GM23338 (cell line): Measurements from ENCODE around the gene TGFBR3. TPM values are rescaled to one million over a fixed set of nuclear protein-coding genes. Genes with fewer than 3 reads are reported as not detected.

Experiments used
- ATAC-seq: fragments of 200-7000 bp; cut with Tn5 transposase; 3 replicates; pipeline ENCODE4 v1.9.1; 2020
- DNase-seq: peaks from one replicate; pipeline ENCODE4 v3.0.0-alpha.2; 2015; ENCODE audit warnings: low spot score
- H2AFZ ChIP-seq: fragments of 200-600 bp; sonication (generic); 2 replicates; pipeline ENCODE4 v1.8.0; 2016; ENCODE audit warnings: antibody characterized with exemption, mild to moderate bottlenecking, moderate library complexity
- H3F3A ChIP-seq: fragments of 200-600 bp; sonication (generic); replicated peaks from 2 replicates; pipeline ENCODE4 v1.8.0; 2017; ENCODE audit warnings: antibody characterized with exemption, mixed run types, low read depth
- H3K27ac ChIP-seq: fragments of 200-600 bp; sonication (generic); 2 replicates; pipeline ENCODE4 v1.6.1; 2016; ENCODE audit warnings: low read depth
- H3K27me3 ChIP-seq: fragments of 200-600 bp; sonication (generic); 2 replicates; pipeline ENCODE4 v1.8.0; 2016; ENCODE audit warnings: mild to moderate bottlenecking, mixed run types, moderate library complexity; ENCODE audit not compliant: insufficient read depth
- H3K36me3 ChIP-seq: fragments of 200-600 bp; sonication (generic); 2 replicates; pipeline ENCODE4 v1.8.0; 2016; ENCODE audit warnings: mild to moderate bottlenecking; ENCODE audit not compliant: insufficient read depth
- H3K4me1 ChIP-seq: fragments of 200-600 bp; sonication (generic); 2 replicates; pipeline ENCODE4 v1.8.0; 2016; ENCODE audit warnings: mild to moderate bottlenecking, moderate library complexity; ENCODE audit not compliant: insufficient read depth
- H3K4me2 ChIP-seq: fragments of 200-600 bp; sonication (generic); 2 replicates; pipeline ENCODE4 v1.7.1; 2017; ENCODE audit warnings: mixed run types
- H3K4me3 ChIP-seq: fragments of 200-600 bp; sonication (generic); 2 replicates; pipeline ENCODE4 v1.6.1; 2016; ENCODE audit warnings: mixed run types
- H3K79me2 ChIP-seq: fragments of 200-600 bp; sonication (generic); replicated peaks from 2 replicates; pipeline ENCODE4 v1.8.0; 2017; ENCODE audit warnings: mild to moderate bottlenecking; ENCODE audit not compliant: insufficient read depth
- H3K9me2 ChIP-seq: fragments of 200-600 bp; sonication (generic); 2 replicates; pipeline ENCODE4 v1.8.0; 2017; ENCODE audit not compliant: insufficient read depth
- H4K20me1 ChIP-seq: fragments of 200-600 bp; sonication (generic); replicated peaks from 2 replicates; pipeline ENCODE4 v1.8.0; 2017; ENCODE audit warnings: mild to moderate bottlenecking; ENCODE audit not compliant: insufficient read depth
- H3K27ac Mint-ChIP-seq: 2 replicates; pipeline ENCODE4 v1.8.0; 2020; ENCODE audit warnings: inconsistent platforms, mild to moderate bottlenecking, moderate library complexity, mixed read lengths
- H3K27me3 Mint-ChIP-seq: 3 replicates; pipeline ENCODE4 v1.8.0; 2022; ENCODE audit warnings: low read depth, mild to moderate bottlenecking, moderate library complexity, mixed read lengths, inconsistent platforms; ENCODE audit not compliant: insufficient read depth, poor library complexity
- H3K36me3 Mint-ChIP-seq: 3 replicates; pipeline ENCODE4 v1.8.0; 2021; ENCODE audit warnings: low read depth, mild to moderate bottlenecking, inconsistent platforms, moderate library complexity, mixed read lengths
- H3K4me1 Mint-ChIP-seq: 3 replicates; pipeline ENCODE4 v1.8.0; 2020; ENCODE audit warnings: mild to moderate bottlenecking, inconsistent platforms, mixed read lengths
- H3K4me3 Mint-ChIP-seq: 3 replicates; pipeline ENCODE4 v1.8.0; 2021; ENCODE audit warnings: moderate library complexity, mild to moderate bottlenecking, inconsistent platforms, mixed read lengths
- H3K9me3 Mint-ChIP-seq: 3 replicates; pipeline ENCODE4 v1.8.0; 2020; ENCODE audit warnings: moderate library complexity, mild to moderate bottlenecking, inconsistent platforms, mixed read lengths
- CREB1 ChIP-seq: fragments of 250-450 bp; sonication (Bioruptor Pico); IDR thresholded peaks from 2 replicates; pipeline ENCODE4 v1.5.0; 2020; ENCODE audit warnings: low read depth, mild to moderate bottlenecking, moderate library complexity
- EZH2 ChIP-seq: fragments of 200-600 bp; sonication (generic); IDR thresholded peaks from one replicate; pipeline ENCODE4 v1.8.0; 2017; ENCODE audit warnings: antibody characterized with exemption, mild to moderate bottlenecking, low read depth; ENCODE audit not compliant: unreplicated experiment
- EZH2phosphoT487 ChIP-seq: fragments of 200-600 bp; sonication (generic); IDR thresholded peaks from one replicate; pipeline ENCODE4 v1.8.1; 2018; ENCODE audit warnings: antibody characterized with exemption; ENCODE audit not compliant: unreplicated experiment
- JUNB ChIP-seq: IDR thresholded peaks from one replicate; pipeline ENCODE4 v1.6.1; 2016; ENCODE audit warnings: antibody characterized with exemption; ENCODE audit not compliant: unreplicated experiment
- NANOG ChIP-seq: IDR thresholded peaks from 2 replicates; pipeline ENCODE4 v1.6.1; 2016; ENCODE audit warnings: antibody characterized with exemption, borderline replicate concordance
- POLR2AphosphoS5 ChIP-seq: IDR thresholded peaks from 2 replicates; pipeline ENCODE4 v1.6.1; 2016; ENCODE audit warnings: antibody characterized with exemption, low read depth
- STAT1 ChIP-seq: IDR thresholded peaks from one replicate; pipeline ENCODE4 v1.6.1; 2016; ENCODE audit warnings: antibody characterized with exemption; ENCODE audit not compliant: unreplicated experiment
- ZNF114 ChIP-seq: fragments of 250-450 bp; sonication (Bioruptor Pico); IDR thresholded peaks from 2 replicates; pipeline ENCODE4 v1.5.0; 2020; ENCODE audit warnings: mild to moderate bottlenecking, moderate library complexity
- ZNF331 ChIP-seq: fragments of 250-450 bp; sonication (Bioruptor Pico); IDR thresholded peaks from 2 replicates; pipeline ENCODE4 v1.5.0; 2020; ENCODE audit warnings: low read depth, mild to moderate bottlenecking, moderate library complexity
- polyA plus RNA-seq: library from polyadenylated mRNA; unstranded; fragments of >200 nt; fragmentation: Nextera tagmentation; extraction: Ambion mirVana; gene quantifications from 2 replicates; pipeline ENCODE4 v1.2.1, GENCODE V29; 2016
- total RNA-seq: library from RNA; depleted of rRNA; stranded (reverse); fragments of >200 nt; shearing (Covaris generic); gene quantifications from 2 replicates; pipeline ENCODE4 v1.2.3, GENCODE V29; 2014
- TF ChIP-seq, protein P1 (sequence below): IDR thresholded peaks from 2 replicates; pipeline ENCODE4 v1.6.1; 2016; ENCODE audit warnings: antibody characterized with exemption
- TF ChIP-seq, protein P2 (sequence below), 2 experiments: fragments of 200-600 bp in 1 of 2; sonication (generic) in 1 of 2; conservative IDR thresholded peaks; 2 replicates each; pipeline versions ENCODE4 v1.5.1 to v1.6.1; 2016 to 2017; ENCODE audit warnings: antibody characterized with exemption in 2 of 2, low read depth in 2 of 2, mild to moderate bottlenecking in 2 of 2, moderate library complexity in 1 of 2
- TF ChIP-seq, protein P3 (sequence below): IDR thresholded peaks from one replicate; pipeline ENCODE4 v1.6.1; 2018; ENCODE audit warnings: antibody characterized with exemption; ENCODE audit not compliant: unreplicated experiment

Gene TGFBR3
- total and polyA plus RNA-seq, 2 experiments from 2014 or later, result 1.7 to 2.9 TPM

DNA sequence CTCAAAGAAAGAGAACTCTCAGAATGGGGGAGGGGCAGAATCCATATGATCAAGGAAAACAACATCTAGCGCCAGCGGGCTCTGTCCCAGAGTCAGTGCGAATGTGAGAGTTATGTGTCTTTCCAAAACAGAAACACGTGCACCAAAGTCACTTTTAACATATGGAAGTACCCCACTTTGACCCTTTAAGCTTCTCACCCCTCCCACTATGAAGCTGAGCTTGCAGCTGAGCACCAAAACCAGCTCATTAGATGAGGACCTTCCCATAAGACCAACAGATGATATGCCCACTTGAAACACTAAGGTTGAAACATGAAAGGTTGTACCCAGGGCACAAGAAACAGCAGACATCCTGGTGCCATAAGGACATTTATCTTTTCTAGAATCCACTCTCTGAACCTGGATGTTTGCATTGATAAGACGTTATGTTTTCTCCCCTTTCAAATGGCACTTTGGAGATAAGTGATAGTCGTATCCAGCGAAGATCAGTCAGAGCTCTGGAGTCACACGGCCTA lies 171.0 kb downstream of the TGFBR3 start:
- H4K20me1 ChIP-seq, result no peaks in the 10 kb centered on the region
- H3K27me3 ChIP-seq, result no peaks in the 10 kb centered on the region
- H3K4me2 ChIP-seq, result no peak overlapping the region
- Mint-ChIP-seq H3K27me3 (peaks cover 4% of the 10 kb centered on the region), H3K4me1 (peaks cover 19% of the 10 kb centered on the region; the same call in 2 of the 3 replicates), H3K4me3 (no peak overlapping the region), H3K27ac (no peak overlapping the region), H3K36me3 (no peaks in the 10 kb centered on the region), H3K9me3 (no peaks in the 10 kb centered on the region)
- 0 out of 2 replicates have a peak, but pooled peaks cover 4% of the 10 kb centered on the region for H3K9me2 ChIP-seq
- TF ChIP-seq EZH2phosphoT487 (no peak), ZNF331 (CRISPR knock-in tag) (no peak), ZNF114 (CRISPR knock-in tag) (no peak)
- TF ChIP-seq, protein P1, sequence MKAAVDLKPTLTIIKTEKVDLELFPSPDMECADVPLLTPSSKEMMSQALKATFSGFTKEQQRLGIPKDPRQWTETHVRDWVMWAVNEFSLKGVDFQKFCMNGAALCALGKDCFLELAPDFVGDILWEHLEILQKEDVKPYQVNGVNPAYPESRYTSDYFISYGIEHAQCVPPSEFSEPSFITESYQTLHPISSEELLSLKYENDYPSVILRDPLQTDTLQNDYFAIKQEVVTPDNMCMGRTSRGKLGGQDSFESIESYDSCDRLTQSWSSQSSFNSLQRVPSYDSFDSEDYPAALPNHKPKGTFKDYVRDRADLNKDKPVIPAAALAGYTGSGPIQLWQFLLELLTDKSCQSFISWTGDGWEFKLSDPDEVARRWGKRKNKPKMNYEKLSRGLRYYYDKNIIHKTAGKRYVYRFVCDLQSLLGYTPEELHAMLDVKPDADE, result no peak
- TF ChIP-seq, protein P2, sequence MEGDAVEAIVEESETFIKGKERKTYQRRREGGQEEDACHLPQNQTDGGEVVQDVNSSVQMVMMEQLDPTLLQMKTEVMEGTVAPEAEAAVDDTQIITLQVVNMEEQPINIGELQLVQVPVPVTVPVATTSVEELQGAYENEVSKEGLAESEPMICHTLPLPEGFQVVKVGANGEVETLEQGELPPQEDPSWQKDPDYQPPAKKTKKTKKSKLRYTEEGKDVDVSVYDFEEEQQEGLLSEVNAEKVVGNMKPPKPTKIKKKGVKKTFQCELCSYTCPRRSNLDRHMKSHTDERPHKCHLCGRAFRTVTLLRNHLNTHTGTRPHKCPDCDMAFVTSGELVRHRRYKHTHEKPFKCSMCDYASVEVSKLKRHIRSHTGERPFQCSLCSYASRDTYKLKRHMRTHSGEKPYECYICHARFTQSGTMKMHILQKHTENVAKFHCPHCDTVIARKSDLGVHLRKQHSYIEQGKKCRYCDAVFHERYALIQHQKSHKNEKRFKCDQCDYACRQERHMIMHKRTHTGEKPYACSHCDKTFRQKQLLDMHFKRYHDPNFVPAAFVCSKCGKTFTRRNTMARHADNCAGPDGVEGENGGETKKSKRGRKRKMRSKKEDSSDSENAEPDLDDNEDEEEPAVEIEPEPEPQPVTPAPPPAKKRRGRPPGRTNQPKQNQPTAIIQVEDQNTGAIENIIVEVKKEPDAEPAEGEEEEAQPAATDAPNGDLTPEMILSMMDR (conservative IDR thresholded peaks at IDR 0.05; ENCODE audit: low read depth in 2 of 2), result no peak
- no peak for ATAC-seq
- no peak overlapping the region for H3K27ac ChIP-seq
- no peaks in the 10 kb centered on the region for H3K4me1 ChIP-seq
- H2AFZ ChIP-seq, result no peak overlapping the region
- DNase-seq, result peak; percentile 34
- H3F3A ChIP-seq, result no peaks in the 10 kb centered on the region
- H3K4me3 ChIP-seq, result no peak overlapping the region
- no peaks in the 10 kb centered on the region for H3K79me2 ChIP-seq
- no peaks in the 10 kb centered on the region for H3K36me3 ChIP-seq

DNA sequence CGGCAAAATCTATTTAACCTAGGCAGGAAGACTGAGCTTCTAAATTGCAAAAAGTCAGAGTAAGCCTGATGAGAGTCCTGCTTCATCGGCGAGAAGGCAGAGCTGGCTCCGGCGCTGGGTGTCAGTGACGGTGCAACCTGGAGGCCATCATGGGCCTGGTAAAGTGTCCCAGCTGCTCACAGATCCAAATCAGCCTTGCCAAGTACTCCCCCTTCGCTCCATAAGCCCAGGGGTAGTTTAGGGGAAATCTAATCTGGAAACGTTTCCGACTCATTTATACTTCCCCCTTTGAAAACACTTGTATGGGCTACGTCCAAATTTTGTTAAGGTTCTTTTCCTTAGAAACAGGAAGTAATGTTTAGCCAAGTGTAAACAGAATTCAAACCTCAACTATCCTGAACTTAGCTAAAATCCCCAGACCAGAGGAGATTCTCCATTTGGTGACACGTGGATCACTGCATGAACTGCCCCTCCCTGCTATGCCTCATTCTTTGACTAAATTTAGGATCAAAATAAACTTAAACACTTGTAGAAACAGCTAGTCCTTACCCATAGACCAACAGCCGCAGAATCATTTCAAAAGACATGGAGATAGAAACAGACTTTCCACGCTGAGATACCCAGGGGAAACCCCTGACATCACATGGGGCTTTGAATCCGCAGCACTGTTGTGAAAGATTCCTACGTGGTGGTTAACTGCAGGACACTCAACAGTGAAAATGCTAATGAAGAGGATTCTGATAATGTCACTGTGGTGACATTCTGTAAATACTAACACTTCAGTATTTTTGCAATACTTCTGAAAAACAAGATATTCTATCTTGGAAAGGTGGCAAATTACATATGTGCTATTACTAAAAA lies 172.7 kb downstream of the TGFBR3 start:
- H3K4me1 Mint-ChIP-seq, result peaks cover 19% of the 10 kb centered on the region; the same call in 2 of the 3 replicates
- H3K4me1 ChIP-seq, result no peaks in the 10 kb centered on the region
- H3K4me3 Mint-ChIP-seq, result no peak overlapping the region
- H3K36me3 Mint-ChIP-seq, result no peaks in the 10 kb centered on the region
- no peak overlapping the region for H3K27ac ChIP-seq
- no peaks in the 10 kb centered on the region for H3K9me2 ChIP-seq
- H3K4me3 ChIP-seq, result no peak overlapping the region
- DNase-seq, result peak; percentile 22
- no peaks in the 10 kb centered on the region for H3K27me3 ChIP-seq
- H3K79me2 ChIP-seq, result no peaks in the 10 kb centered on the region
- no peaks in the 10 kb centered on the region for H4K20me1 ChIP-seq
- peak; percentile 53 for ATAC-seq
- H3K9me3 Mint-ChIP-seq, result no peaks in the 10 kb centered on the region
- peaks cover 4% of the 10 kb centered on the region for H3K27me3 Mint-ChIP-seq
- no peaks in the 10 kb centered on the region for H3F3A ChIP-seq
- H3K27ac Mint-ChIP-seq, result peak overlapping the region; percentile 49
- no peak overlapping the region for H3K4me2 ChIP-seq
- H3K36me3 ChIP-seq, result no peaks in the 10 kb centered on the region
- H2AFZ ChIP-seq, result peak overlapping the region; percentile 75
- TF ChIP-seq STAT1 (no peak), EZH2 (no peak), NANOG (no peak), CREB1 (CRISPR knock-in tag) (no peak), ZNF114 (CRISPR knock-in tag) (no peak), POLR2AphosphoS5 (no peak), ZNF331 (CRISPR knock-in tag) (no peak), JUNB (no peak)
- TF ChIP-seq, protein P3, sequence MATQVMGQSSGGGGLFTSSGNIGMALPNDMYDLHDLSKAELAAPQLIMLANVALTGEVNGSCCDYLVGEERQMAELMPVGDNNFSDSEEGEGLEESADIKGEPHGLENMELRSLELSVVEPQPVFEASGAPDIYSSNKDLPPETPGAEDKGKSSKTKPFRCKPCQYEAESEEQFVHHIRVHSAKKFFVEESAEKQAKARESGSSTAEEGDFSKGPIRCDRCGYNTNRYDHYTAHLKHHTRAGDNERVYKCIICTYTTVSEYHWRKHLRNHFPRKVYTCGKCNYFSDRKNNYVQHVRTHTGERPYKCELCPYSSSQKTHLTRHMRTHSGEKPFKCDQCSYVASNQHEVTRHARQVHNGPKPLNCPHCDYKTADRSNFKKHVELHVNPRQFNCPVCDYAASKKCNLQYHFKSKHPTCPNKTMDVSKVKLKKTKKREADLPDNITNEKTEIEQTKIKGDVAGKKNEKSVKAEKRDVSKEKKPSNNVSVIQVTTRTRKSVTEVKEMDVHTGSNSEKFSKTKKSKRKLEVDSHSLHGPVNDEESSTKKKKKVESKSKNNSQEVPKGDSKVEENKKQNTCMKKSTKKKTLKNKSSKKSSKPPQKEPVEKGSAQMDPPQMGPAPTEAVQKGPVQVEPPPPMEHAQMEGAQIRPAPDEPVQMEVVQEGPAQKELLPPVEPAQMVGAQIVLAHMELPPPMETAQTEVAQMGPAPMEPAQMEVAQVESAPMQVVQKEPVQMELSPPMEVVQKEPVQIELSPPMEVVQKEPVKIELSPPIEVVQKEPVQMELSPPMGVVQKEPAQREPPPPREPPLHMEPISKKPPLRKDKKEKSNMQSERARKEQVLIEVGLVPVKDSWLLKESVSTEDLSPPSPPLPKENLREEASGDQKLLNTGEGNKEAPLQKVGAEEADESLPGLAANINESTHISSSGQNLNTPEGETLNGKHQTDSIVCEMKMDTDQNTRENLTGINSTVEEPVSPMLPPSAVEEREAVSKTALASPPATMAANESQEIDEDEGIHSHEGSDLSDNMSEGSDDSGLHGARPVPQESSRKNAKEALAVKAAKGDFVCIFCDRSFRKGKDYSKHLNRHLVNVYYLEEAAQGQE, result no peak
- TF ChIP-seq, protein P1, result no peak
- TF ChIP-seq, protein P2 (conservative IDR thresholded peaks at IDR 0.05; ENCODE audit: low read depth in 2 of 2), result no peak
